Epithelial cell of proximal tubule (primary cell): Measurements from ENCODE around the gene MGA. TPM values are rescaled to one million over a fixed set of nuclear protein-coding genes. Genes with fewer than 3 reads are reported as not detected.

Source experiments
- DNase-seq: peaks from one replicate; pipeline ENCODE4 v3.0.0-alpha.2; 2011; ENCODE audit warnings: low read depth
- H3K4me3 ChIP-seq: 2 replicates; pipeline ENCODE4 v1.5.1; 2011; ENCODE audit warnings: low read depth, mild to moderate bottlenecking, low read length
- total RNA-seq: library from RNA; depleted of rRNA; stranded (reverse); fragments of >200 nt; gene quantifications from 2 replicates; pipeline ENCODE4 v1.2.3, GENCODE V29; 2015
- TF ChIP-seq, protein P1 (sequence below): conservative IDR thresholded peaks from 2 replicates; pipeline ENCODE4 v1.5.1; 2012; ENCODE audit warnings: low read depth, mild to moderate bottlenecking, low read length

The MGA gene
- total RNA-seq, 1 donor from 2014 or later, result 20.8 TPM

GRCh38 chr15:41816788-41817187 lies 156.6 kb downstream of the MGA start:
- no peak for DNase-seq
- no peak overlapping the region for H3K4me3 ChIP-seq
- TF ChIP-seq, protein P1, sequence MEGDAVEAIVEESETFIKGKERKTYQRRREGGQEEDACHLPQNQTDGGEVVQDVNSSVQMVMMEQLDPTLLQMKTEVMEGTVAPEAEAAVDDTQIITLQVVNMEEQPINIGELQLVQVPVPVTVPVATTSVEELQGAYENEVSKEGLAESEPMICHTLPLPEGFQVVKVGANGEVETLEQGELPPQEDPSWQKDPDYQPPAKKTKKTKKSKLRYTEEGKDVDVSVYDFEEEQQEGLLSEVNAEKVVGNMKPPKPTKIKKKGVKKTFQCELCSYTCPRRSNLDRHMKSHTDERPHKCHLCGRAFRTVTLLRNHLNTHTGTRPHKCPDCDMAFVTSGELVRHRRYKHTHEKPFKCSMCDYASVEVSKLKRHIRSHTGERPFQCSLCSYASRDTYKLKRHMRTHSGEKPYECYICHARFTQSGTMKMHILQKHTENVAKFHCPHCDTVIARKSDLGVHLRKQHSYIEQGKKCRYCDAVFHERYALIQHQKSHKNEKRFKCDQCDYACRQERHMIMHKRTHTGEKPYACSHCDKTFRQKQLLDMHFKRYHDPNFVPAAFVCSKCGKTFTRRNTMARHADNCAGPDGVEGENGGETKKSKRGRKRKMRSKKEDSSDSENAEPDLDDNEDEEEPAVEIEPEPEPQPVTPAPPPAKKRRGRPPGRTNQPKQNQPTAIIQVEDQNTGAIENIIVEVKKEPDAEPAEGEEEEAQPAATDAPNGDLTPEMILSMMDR, result no peak

DNA sequence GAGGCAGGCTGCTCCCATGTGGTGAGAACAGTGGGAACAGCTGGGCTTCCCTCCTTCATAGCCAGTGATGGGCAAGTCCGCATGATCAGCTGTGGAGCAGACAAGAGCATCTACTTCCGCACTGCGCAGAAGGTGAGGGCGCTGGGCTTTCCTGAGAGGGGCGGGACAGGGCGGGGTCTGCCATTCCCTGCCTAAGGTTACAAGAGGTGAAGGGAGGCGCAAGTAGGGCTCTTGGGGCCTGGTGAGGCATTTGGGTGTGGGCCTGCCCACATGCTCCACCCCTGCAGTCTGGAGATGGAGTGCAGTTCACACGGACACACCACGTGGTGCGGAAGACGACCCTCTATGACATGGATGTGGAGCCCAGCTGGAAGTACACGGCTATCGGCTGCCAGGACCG lies 157.1 kb downstream of the MGA start:
- H3K4me3 ChIP-seq, result no peak overlapping the region
- TF ChIP-seq, protein P1, result no peak
- no peak for DNase-seq

DNA sequence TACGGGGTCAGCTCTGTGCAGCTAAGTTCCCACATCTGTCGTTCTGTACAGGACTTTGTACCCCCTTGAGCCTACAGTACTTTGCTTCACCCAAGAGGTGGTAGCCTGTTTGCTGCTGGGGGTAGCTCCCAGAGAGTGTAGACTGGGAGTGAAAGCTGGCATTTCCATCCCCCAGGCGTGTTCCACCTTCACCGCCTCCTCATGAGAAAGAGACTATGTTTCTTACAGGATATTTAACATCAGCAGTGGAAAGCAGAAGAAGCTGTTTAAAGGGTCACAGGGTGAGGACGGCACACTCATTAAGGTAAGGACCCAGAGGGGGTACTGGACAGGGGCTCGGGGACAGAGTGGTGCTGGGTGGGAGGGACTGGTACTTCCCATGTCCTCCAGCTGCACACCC lies 157.6 kb downstream of the MGA start:
- no peak overlapping the region for H3K4me3 ChIP-seq
- DNase-seq, result no peak
- TF ChIP-seq, protein P1, result no peak

GRCh38 chr15:41819455-41820050 lies 159.3 kb downstream of the MGA start:
- H3K4me3 ChIP-seq, result no peak overlapping the region
- TF ChIP-seq, protein P1, result no peak
- DNase-seq, result no peak

DNA sequence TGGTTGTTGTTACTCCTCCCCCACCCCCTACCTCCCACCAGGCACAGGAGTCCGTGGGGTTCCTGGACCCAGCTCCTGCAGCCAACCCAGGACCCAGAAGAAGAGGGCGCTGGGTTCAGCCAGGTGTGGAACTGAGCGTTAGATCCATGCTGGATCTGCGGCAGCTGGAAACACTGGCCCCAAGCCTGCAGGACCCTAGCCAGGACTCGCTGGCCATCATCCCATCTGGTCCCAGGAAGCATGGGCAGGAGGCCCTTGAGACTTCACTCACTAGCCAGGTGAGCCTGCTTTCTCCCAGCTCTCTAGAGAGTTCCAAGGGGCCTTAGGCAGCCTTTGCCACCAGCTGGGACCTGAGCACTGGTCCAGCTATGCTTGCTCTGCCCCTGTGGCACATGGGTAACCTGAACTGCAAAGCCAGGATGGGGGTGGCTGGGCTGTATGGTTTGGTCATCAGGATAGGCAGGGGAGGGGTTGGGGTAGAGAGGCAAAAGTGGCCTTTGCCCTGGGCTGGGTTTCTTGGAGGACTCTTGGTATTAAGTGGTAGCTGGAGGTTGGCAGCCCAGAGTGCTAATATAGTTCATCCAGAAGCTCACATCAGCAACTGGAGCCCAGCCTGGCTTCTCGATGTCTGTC lies 160.7 kb downstream of the MGA start:
- H3K4me3 ChIP-seq, result no peak overlapping the region
- TF ChIP-seq, protein P1, result no peak
- DNase-seq, result no peak

GRCh38 chr15:41821831-41822230 lies 161.6 kb downstream of the MGA start:
- DNase-seq, result no peak
- TF ChIP-seq, protein P1, result no peak
- no peak overlapping the region for H3K4me3 ChIP-seq

DNA sequence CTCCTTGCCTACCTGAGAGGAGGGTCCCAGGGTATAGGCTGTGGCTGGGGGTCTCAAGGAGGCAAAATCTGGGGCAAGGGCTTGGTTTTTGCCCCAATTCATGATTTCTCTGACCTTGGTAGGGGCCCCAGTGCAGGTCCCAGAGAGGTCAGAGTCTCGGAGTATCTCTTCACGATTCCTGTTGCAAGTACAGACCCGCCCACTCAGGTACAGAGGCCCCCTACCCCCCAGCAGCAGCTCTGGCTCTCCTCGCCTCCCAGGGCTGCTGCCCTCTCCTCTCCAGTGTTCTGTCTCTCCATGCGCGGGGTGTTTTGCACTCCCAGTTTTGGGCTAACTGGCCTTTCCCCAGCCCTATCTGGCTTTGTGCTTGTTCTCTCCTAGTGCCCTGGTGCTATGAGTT lies 162.3 kb downstream of the MGA start:
- TF ChIP-seq, protein P1, result no peak
- H3K4me3 ChIP-seq, result no peak overlapping the region
- DNase-seq, result no peak
